Body of pancreas (tissue), 4 donors: ENCODE measurements around the gene EIF4ENIF1.

ENCODE experiments used
- POLR2A ChIP-seq, 3 donors: fragments of 450-650 bp; IDR thresholded peaks; one replicate each; pipeline ENCODE4 v1.6.1; 2016; ENCODE audit warnings: antibody characterized with exemption in 3 of 3, mild to moderate bottlenecking in 2 of 3
- TF ChIP-seq, protein P1 (sequence below), 7 experiments: fragments of 450-650 bp in 4 of 7; fragments of 200-600 bp in 3 of 7; sonication (generic) in 3 of 7; IDR thresholded peaks; one replicate each; pipeline ENCODE4 v1.5.1; 2016 to 2019; ENCODE audit warnings: antibody characterized with exemption in 7 of 7

- no peak for TF ChIP-seq POLR2A (IDR thresholded peaks at IDR 0.05)
- TF ChIP-seq, protein P1, sequence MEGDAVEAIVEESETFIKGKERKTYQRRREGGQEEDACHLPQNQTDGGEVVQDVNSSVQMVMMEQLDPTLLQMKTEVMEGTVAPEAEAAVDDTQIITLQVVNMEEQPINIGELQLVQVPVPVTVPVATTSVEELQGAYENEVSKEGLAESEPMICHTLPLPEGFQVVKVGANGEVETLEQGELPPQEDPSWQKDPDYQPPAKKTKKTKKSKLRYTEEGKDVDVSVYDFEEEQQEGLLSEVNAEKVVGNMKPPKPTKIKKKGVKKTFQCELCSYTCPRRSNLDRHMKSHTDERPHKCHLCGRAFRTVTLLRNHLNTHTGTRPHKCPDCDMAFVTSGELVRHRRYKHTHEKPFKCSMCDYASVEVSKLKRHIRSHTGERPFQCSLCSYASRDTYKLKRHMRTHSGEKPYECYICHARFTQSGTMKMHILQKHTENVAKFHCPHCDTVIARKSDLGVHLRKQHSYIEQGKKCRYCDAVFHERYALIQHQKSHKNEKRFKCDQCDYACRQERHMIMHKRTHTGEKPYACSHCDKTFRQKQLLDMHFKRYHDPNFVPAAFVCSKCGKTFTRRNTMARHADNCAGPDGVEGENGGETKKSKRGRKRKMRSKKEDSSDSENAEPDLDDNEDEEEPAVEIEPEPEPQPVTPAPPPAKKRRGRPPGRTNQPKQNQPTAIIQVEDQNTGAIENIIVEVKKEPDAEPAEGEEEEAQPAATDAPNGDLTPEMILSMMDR (IDR thresholded peaks at IDR 0.05) = no peak
Observed at GRCh38 chr22:31488988-31489617, 539 bp downstream of the EIF4ENIF1 start.
